GM18511 (cell line): ENCODE results near the gene SLCO3A1.
A peak's percentile ranks its signal among the peaks of the same experiment; 100 is the strongest.

Source experiments
- ATAC-seq: cut with Tn5 transposase; IDR thresholded peaks from one replicate; pipeline ENCODE4 v1.9.1; 2021; ENCODE audit warnings: mild to moderate bottlenecking, moderate library complexity; ENCODE audit not compliant: unreplicated experiment

The SLCO3A1 gene

GRCh38 chr15:91853511-91853947 lies at the start of gene SLCO3A1:
Gene SLCO3A1, plus strand, starts transcription at chr15:91853708.
- ATAC-seq: peak; percentile 18

- no peak for ATAC-seq
Observed at GRCh38 chr15:91807122-91807521, 46.4 kb upstream of the SLCO3A1 start.

GRCh38 chr15:91813924-91814323 lies 39.6 kb upstream of the SLCO3A1 start:
- ATAC-seq: no peak

- no peak for ATAC-seq
Observed at GRCh38 chr15:91816942-91817341, 36.6 kb upstream of the SLCO3A1 start.

GRCh38 chr15:91821458-91821857 lies 32.0 kb upstream of the SLCO3A1 start:
- no peak for ATAC-seq

- no peak for ATAC-seq
Observed at GRCh38 chr15:91824256-91824655, 29.3 kb upstream of the SLCO3A1 start.

- no peak for ATAC-seq
Observed at GRCh38 chr15:91826443-91826842, 27.1 kb upstream of the SLCO3A1 start.

GRCh38 chr15:91833056-91833455 lies 20.5 kb upstream of the SLCO3A1 start:
- ATAC-seq: no peak

GRCh38 chr15:91839867-91840266 lies 13.6 kb upstream of the SLCO3A1 start:
- ATAC-seq: no peak

- no peak for ATAC-seq
Observed at GRCh38 chr15:91841861-91842260, 11.6 kb upstream of the SLCO3A1 start.

- ATAC-seq: no peak
Observed at GRCh38 chr15:91844341-91844740, 9.2 kb upstream of the SLCO3A1 start.

GRCh38 chr15:91844928-91845327 lies 8.6 kb upstream of the SLCO3A1 start:
- ATAC-seq: no peak

GRCh38 chr15:91845720-91846119 lies 7.8 kb upstream of the SLCO3A1 start:
- ATAC-seq: no peak

GRCh38 chr15:91849180-91849579 lies 4.3 kb upstream of the SLCO3A1 start:
- no peak for ATAC-seq

GRCh38 chr15:91849749-91850161 lies 3.8 kb upstream of the SLCO3A1 start:
- no peak for ATAC-seq

GRCh38 chr15:91852741-91853510 lies 582 bp upstream of the SLCO3A1 start:
- ATAC-seq: peak; percentile 49

GRCh38 chr15:91853948-91854638 lies 585 bp downstream of the SLCO3A1 start:
- ATAC-seq: peak; percentile 21

GRCh38 chr15:91854639-91854990 lies 1.1 kb downstream of the SLCO3A1 start:
- ATAC-seq: no peak

- no peak for ATAC-seq
Observed at GRCh38 chr15:91855241-91855640, 1.7 kb downstream of the SLCO3A1 start.

GRCh38 chr15:91855684-91856489 lies 2.4 kb downstream of the SLCO3A1 start:
- peak; percentile 37 for ATAC-seq

- no peak for ATAC-seq
Observed at GRCh38 chr15:91857224-91857585, 3.7 kb downstream of the SLCO3A1 start.

- ATAC-seq: peak; percentile 56
Observed at GRCh38 chr15:91857772-91858171, 4.3 kb downstream of the SLCO3A1 start.
